Stimulated activated CD8-positive, alpha-beta memory T cell treated with anti-CD3 and anti-CD28 coated beads, Interleukin-2, amount 100 ng/mL, for 48 hours (primary cell): Measurements from ENCODE around the gene SPATA4.

Experiments
- DNase-seq, 2 donors: peaks; one replicate each; pipeline ENCODE4 v3.0.0-alpha.2; 2020; ENCODE audit warnings: low read depth in 2 of 2

Gene SPATA4

GRCh38 chr4:176189891-176190795 lies 5.2 kb downstream of the SPATA4 start:
- no peak for DNase-seq

GRCh38 chr4:176188654-176189053 lies 6.7 kb downstream of the SPATA4 start:
- no peak for DNase-seq

GRCh38 chr4:176187624-176188023 lies 7.8 kb downstream of the SPATA4 start:
- no peak for DNase-seq

GRCh38 chr4:176186671-176187395 lies 8.6 kb downstream of the SPATA4 start:
- no peak for DNase-seq

- DNase-seq = no peak
Measured at GRCh38 chr4:176186067-176186466, 9.3 kb downstream of the SPATA4 start.

GRCh38 chr4:176185051-176185450 lies 10.3 kb downstream of the SPATA4 start:
- no peak for DNase-seq

GRCh38 chr4:176163041-176163440 lies 32.3 kb downstream of the SPATA4 start:
- DNase-seq = no peak

GRCh38 chr4:176156656-176157055 lies 38.7 kb downstream of the SPATA4 start:
- no peak for DNase-seq

GRCh38 chr4:176153124-176153523 lies 42.3 kb downstream of the SPATA4 start:
- DNase-seq = no peak

GRCh38 chr4:176150704-176151103 lies 44.7 kb downstream of the SPATA4 start:
- no peak for DNase-seq

- no peak for DNase-seq
Measured at GRCh38 chr4:176150356-176150682, 45.1 kb downstream of the SPATA4 start.

GRCh38 chr4:176149680-176150355 lies 45.6 kb downstream of the SPATA4 start:
- DNase-seq = no peak

GRCh38 chr4:176142253-176142652 lies 53.1 kb downstream of the SPATA4 start:
- no peak for DNase-seq

GRCh38 chr4:176139518-176139917 lies 55.9 kb downstream of the SPATA4 start:
- DNase-seq = no peak

GRCh38 chr4:176137631-176138030 lies 57.8 kb downstream of the SPATA4 start:
- DNase-seq = no peak

GRCh38 chr4:176134670-176135069 lies 60.7 kb downstream of the SPATA4 start:
- DNase-seq = no peak
